ENCODE data around the gene MAP3K7. TPM values are rescaled to one million over a fixed set of nuclear protein-coding genes. Genes with fewer than 3 reads are reported as not detected.

Gene MAP3K7
- polyA plus RNA-seq, 4 donors: 7.3 to 28.6 (median 10.2) TPM

- H3K36me3 ChIP-seq (ENCODE audit: control insufficient read depth in 3 of 3, insufficient read depth in 2 of 3, low read depth in 1 of 3, low read length in 3 of 3): no peaks in the 10 kb centered on the region
- peaks cover 0 to 5% (median 0%) of the 10 kb centered on the region in 3 donors for H3K4me1 ChIP-seq (ENCODE audit: control insufficient read depth in 3 of 3, insufficient read depth in 2 of 3, low read depth in 1 of 3, low read length in 2 of 3)
- WGBS, 3 donors: 41 to 71% (median 66%) methylated on average over 3 of the region's 3 CpGs
- DNase-seq (peak; percentile 70 to 77), FAIRE-seq (no peak)
- H3K9me3 ChIP-seq (ENCODE audit: control insufficient read depth in 2 of 2, insufficient read depth in 1 of 2, low read depth in 1 of 2, low read length in 1 of 2): peaks cover 0 to 4% of the 10 kb centered on the region in 2 donors
- H3K27me3 ChIP-seq (ENCODE audit: control insufficient read depth in 3 of 3, insufficient read depth in 3 of 3, low read length in 3 of 3): no peaks in the 10 kb centered on the region
- H3K27ac ChIP-seq (ENCODE audit: low read depth in 1 of 3, low read length in 2 of 3): peak overlapping the region in 1 of 3 donors; percentile 46
- H3K4me3 ChIP-seq (ENCODE audit: low read depth in 1 of 3, low read length in 3 of 3): no peak overlapping the region
Observed at GRCh38 chr6:90502866-90503407, 83.9 kb downstream of the MAP3K7 start.

- DNase-seq (no peak), FAIRE-seq (no peak)
- H3K36me3 ChIP-seq (ENCODE audit: control insufficient read depth in 3 of 3, insufficient read depth in 2 of 3, low read depth in 1 of 3, low read length in 3 of 3): no peaks in the 10 kb centered on the region
- H3K9me3 ChIP-seq (ENCODE audit: control insufficient read depth in 2 of 2, insufficient read depth in 1 of 2, low read depth in 1 of 2, low read length in 1 of 2): no peaks in the 10 kb centered on the region
- H3K4me1 ChIP-seq (ENCODE audit: control insufficient read depth in 3 of 3, insufficient read depth in 2 of 3, low read depth in 1 of 3, low read length in 2 of 3): peaks cover 0 to 5% (median 0%) of the 10 kb centered on the region in 3 donors
- H3K27me3 ChIP-seq (ENCODE audit: control insufficient read depth in 3 of 3, insufficient read depth in 3 of 3, low read length in 3 of 3): no peaks in the 10 kb centered on the region
- no peak overlapping the region for H3K27ac ChIP-seq (ENCODE audit: low read depth in 1 of 3, low read length in 2 of 3)
- H3K4me3 ChIP-seq (ENCODE audit: low read depth in 1 of 3, low read length in 3 of 3): no peak overlapping the region
- 81 to 92% (median 86%) methylated on average over 3 of the region's 3 CpGs for WGBS, 3 donors
Observed at GRCh38 chr6:90502381-90502780, 84.5 kb downstream of the MAP3K7 start.

GRCh38 chr6:90500458-90500857 is 86.4 kb downstream of the MAP3K7 start:
- WGBS, 3 donors: 45 to 64% (median 52%) methylated on average over 9 of the region's 9 CpGs
- H3K4me1 ChIP-seq (ENCODE audit: control insufficient read depth in 3 of 3, insufficient read depth in 2 of 3, low read depth in 1 of 3, low read length in 2 of 3): peaks cover 0 to 5% (median 0%) of the 10 kb centered on the region in 3 donors
- H3K27ac ChIP-seq (ENCODE audit: low read depth in 1 of 3, low read length in 2 of 3): no peak overlapping the region
- no peaks in the 10 kb centered on the region for H3K9me3 ChIP-seq (ENCODE audit: control insufficient read depth in 2 of 2, insufficient read depth in 1 of 2, low read depth in 1 of 2, low read length in 1 of 2)
- no peak overlapping the region for H3K4me3 ChIP-seq (ENCODE audit: low read depth in 1 of 3, low read length in 3 of 3)
- H3K36me3 ChIP-seq (ENCODE audit: control insufficient read depth in 3 of 3, insufficient read depth in 2 of 3, low read depth in 1 of 3, low read length in 3 of 3): no peaks in the 10 kb centered on the region
- no peaks in the 10 kb centered on the region for H3K27me3 ChIP-seq (ENCODE audit: control insufficient read depth in 3 of 3, insufficient read depth in 3 of 3, low read length in 3 of 3)
- DNase-seq (peak in 1 of 2 donors; percentile 18), FAIRE-seq (no peak)

GRCh38 chr6:90497411-90497810 is 89.5 kb downstream of the MAP3K7 start:
- FAIRE-seq: no peak
- no peaks in the 10 kb centered on the region for H3K36me3 ChIP-seq (ENCODE audit: control insufficient read depth in 3 of 3, insufficient read depth in 2 of 3, low read depth in 1 of 3, low read length in 3 of 3)
- no peaks in the 10 kb centered on the region for H3K4me1 ChIP-seq (ENCODE audit: control insufficient read depth in 3 of 3, insufficient read depth in 2 of 3, low read depth in 1 of 3, low read length in 2 of 3)
- no peaks in the 10 kb centered on the region for H3K27me3 ChIP-seq (ENCODE audit: control insufficient read depth in 3 of 3, insufficient read depth in 3 of 3, low read length in 3 of 3)
- H3K27ac ChIP-seq (ENCODE audit: low read depth in 1 of 3, low read length in 2 of 3): no peak overlapping the region
- WGBS, 3 donors: 83 to 97% (median 94%) methylated on average over 1 of the region's 1 CpG
- no peak overlapping the region for H3K4me3 ChIP-seq (ENCODE audit: low read depth in 1 of 3, low read length in 3 of 3)
- no peak for DNase-seq
- no peaks in the 10 kb centered on the region for H3K9me3 ChIP-seq (ENCODE audit: control insufficient read depth in 2 of 2, insufficient read depth in 1 of 2, low read depth in 1 of 2, low read length in 1 of 2)

- no peak for FAIRE-seq
- H3K27me3 ChIP-seq (ENCODE audit: control insufficient read depth in 3 of 3, insufficient read depth in 3 of 3, low read length in 3 of 3): no peaks in the 10 kb centered on the region
- H3K4me3 ChIP-seq (ENCODE audit: low read depth in 1 of 3, low read length in 3 of 3): no peak overlapping the region
- no peaks in the 10 kb centered on the region for H3K9me3 ChIP-seq (ENCODE audit: control insufficient read depth in 2 of 2, insufficient read depth in 1 of 2, low read depth in 1 of 2, low read length in 1 of 2)
- no peak overlapping the region for H3K27ac ChIP-seq (ENCODE audit: low read depth in 1 of 3, low read length in 2 of 3)
- H3K4me1 ChIP-seq (ENCODE audit: control insufficient read depth in 3 of 3, insufficient read depth in 2 of 3, low read depth in 1 of 3, low read length in 2 of 3): no peaks in the 10 kb centered on the region
- 68 to 71% (median 70%) methylated on average over 17 of the region's 17 CpGs for WGBS, 3 donors
- no peak for DNase-seq
- no peaks in the 10 kb centered on the region for H3K36me3 ChIP-seq (ENCODE audit: control insufficient read depth in 3 of 3, insufficient read depth in 2 of 3, low read depth in 1 of 3, low read length in 3 of 3)
Observed at GRCh38 chr6:90496258-90497016, 90.4 kb downstream of the MAP3K7 start.

GRCh38 chr6:90495216-90495817 is 91.6 kb downstream of the MAP3K7 start:
- no peak overlapping the region for H3K27ac ChIP-seq (ENCODE audit: low read depth in 1 of 3, low read length in 2 of 3)
- H3K9me3 ChIP-seq (ENCODE audit: control insufficient read depth in 2 of 2, insufficient read depth in 1 of 2, low read depth in 1 of 2, low read length in 1 of 2): no peaks in the 10 kb centered on the region
- no peaks in the 10 kb centered on the region for H3K27me3 ChIP-seq (ENCODE audit: control insufficient read depth in 3 of 3, insufficient read depth in 3 of 3, low read length in 3 of 3)
- FAIRE-seq (no peak), DNase-seq (no peak)
- 81 to 87% (median 81%) methylated on average over 9 of the region's 9 CpGs for WGBS, 3 donors
- no peaks in the 10 kb centered on the region for H3K36me3 ChIP-seq (ENCODE audit: control insufficient read depth in 3 of 3, insufficient read depth in 2 of 3, low read depth in 1 of 3, low read length in 3 of 3)
- no peak overlapping the region for H3K4me3 ChIP-seq (ENCODE audit: low read depth in 1 of 3, low read length in 3 of 3)
- H3K4me1 ChIP-seq (ENCODE audit: control insufficient read depth in 3 of 3, insufficient read depth in 2 of 3, low read depth in 1 of 3, low read length in 2 of 3): no peaks in the 10 kb centered on the region

GRCh38 chr6:90494067-90494780 is 92.6 kb downstream of the MAP3K7 start:
- no peaks in the 10 kb centered on the region for H3K4me1 ChIP-seq (ENCODE audit: control insufficient read depth in 3 of 3, insufficient read depth in 2 of 3, low read depth in 1 of 3, low read length in 2 of 3)
- 60 to 72% (median 62%) methylated on average over 7 of the region's 7 CpGs for WGBS, 3 donors
- DNase-seq: no peak
- H3K27me3 ChIP-seq (ENCODE audit: control insufficient read depth in 3 of 3, insufficient read depth in 3 of 3, low read length in 3 of 3): no peaks in the 10 kb centered on the region
- no peak overlapping the region for H3K4me3 ChIP-seq (ENCODE audit: low read depth in 1 of 3, low read length in 3 of 3)
- H3K36me3 ChIP-seq (ENCODE audit: control insufficient read depth in 3 of 3, insufficient read depth in 2 of 3, low read depth in 1 of 3, low read length in 3 of 3): no peaks in the 10 kb centered on the region
- no peak overlapping the region for H3K27ac ChIP-seq (ENCODE audit: low read depth in 1 of 3, low read length in 2 of 3)
- no peaks in the 10 kb centered on the region for H3K9me3 ChIP-seq (ENCODE audit: control insufficient read depth in 2 of 2, insufficient read depth in 1 of 2, low read depth in 1 of 2, low read length in 1 of 2)
- no peak for FAIRE-seq

- Histone ChIP-seq H3K9me3 (ENCODE audit: control insufficient read depth in 2 of 2, insufficient read depth in 1 of 2, low read depth in 1 of 2, low read length in 1 of 2) (no peaks in the 10 kb centered on the region), H3K4me3 (ENCODE audit: low read depth in 1 of 3, low read length in 3 of 3) (no peak overlapping the region), H3K27ac (ENCODE audit: low read depth in 1 of 3, low read length in 2 of 3) (no peak overlapping the region), H3K36me3 (ENCODE audit: control insufficient read depth in 3 of 3, insufficient read depth in 2 of 3, low read depth in 1 of 3, low read length in 3 of 3) (no peaks in the 10 kb centered on the region), H3K4me1 (ENCODE audit: control insufficient read depth in 3 of 3, insufficient read depth in 2 of 3, low read depth in 1 of 3, low read length in 2 of 3) (no peaks in the 10 kb centered on the region), H3K27me3 (ENCODE audit: control insufficient read depth in 3 of 3, insufficient read depth in 3 of 3, low read length in 3 of 3) (no peaks in the 10 kb centered on the region)
- WGBS, 3 donors: 65 to 72% (median 65%) methylated on average over 2 of the region's 2 CpGs
- FAIRE-seq: no peak
- DNase-seq: no peak
Observed at GRCh38 chr6:90493332-90493731, 93.5 kb downstream of the MAP3K7 start.
